ENCODE results near the gene SH3RF2.

Gene SH3RF2

DNA sequence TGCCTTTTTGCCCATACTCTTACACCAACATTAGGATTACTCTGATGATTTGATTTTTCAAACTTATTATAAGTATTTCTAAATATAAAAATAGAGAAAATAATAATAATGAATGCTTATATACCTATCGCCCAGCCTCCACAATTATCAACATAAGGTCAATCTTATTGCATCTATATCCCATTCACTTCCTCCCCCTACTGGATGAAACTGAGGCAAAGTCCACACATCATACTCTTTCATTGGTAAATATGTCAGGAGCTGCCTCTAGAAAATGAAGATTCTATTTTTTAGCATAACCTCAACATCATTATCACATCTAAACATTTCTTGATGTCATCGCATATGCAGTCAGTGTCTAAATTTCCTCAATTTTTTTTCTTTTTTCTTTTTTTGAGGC lies 44.3 kb downstream of the SH3RF2 start:
- TF ChIP-seq, protein P1, sequence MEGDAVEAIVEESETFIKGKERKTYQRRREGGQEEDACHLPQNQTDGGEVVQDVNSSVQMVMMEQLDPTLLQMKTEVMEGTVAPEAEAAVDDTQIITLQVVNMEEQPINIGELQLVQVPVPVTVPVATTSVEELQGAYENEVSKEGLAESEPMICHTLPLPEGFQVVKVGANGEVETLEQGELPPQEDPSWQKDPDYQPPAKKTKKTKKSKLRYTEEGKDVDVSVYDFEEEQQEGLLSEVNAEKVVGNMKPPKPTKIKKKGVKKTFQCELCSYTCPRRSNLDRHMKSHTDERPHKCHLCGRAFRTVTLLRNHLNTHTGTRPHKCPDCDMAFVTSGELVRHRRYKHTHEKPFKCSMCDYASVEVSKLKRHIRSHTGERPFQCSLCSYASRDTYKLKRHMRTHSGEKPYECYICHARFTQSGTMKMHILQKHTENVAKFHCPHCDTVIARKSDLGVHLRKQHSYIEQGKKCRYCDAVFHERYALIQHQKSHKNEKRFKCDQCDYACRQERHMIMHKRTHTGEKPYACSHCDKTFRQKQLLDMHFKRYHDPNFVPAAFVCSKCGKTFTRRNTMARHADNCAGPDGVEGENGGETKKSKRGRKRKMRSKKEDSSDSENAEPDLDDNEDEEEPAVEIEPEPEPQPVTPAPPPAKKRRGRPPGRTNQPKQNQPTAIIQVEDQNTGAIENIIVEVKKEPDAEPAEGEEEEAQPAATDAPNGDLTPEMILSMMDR (conservative IDR thresholded peaks at IDR 0.05): no peak
- H3K27ac ChIP-seq: peak overlapping the region; percentile 69

- TF ChIP-seq, protein P1 (conservative IDR thresholded peaks at IDR 0.05): no peak
- H3K27ac ChIP-seq: peak overlapping the region; percentile 69
These were observed 45.5 kb downstream of the SH3RF2 start for GRCh38 chr5:145981589-145982571.

DNA sequence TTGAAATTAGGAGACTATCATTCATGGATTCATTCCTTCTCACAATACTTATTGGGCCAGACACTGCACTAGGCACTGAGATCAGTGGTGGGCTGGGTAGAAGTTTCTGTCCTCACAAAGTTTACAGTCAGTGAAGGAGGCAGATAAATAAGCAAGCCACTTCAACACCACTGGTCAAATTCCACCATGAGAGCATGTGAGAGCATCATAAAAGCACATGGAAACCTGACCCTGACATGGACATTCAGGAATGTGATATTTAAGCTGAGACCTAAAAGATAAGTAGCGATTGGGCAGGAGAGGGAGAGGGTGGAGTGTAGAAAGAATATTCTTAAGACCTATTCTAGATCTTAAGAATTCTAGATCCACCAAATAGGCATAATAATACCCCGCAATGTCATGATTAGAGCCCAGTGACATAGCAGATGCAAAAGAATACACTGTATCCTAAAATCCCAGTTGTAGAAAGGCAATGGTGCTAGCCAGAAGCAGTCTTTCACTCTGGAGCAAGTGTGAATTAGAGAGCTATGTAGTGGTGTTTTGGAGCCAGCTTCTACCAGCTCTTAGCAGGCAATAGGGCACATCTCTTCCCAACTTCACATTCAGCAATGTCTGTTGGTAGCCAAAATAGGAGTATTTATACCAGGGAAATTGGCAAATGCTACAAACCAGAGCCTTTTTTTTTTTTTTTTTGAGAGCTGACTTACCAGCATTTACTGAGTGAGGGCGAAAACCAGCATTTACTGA lies 46.4 kb downstream of the SH3RF2 start:
- peak overlapping the region; percentile 69 for H3K27ac ChIP-seq

DNA sequence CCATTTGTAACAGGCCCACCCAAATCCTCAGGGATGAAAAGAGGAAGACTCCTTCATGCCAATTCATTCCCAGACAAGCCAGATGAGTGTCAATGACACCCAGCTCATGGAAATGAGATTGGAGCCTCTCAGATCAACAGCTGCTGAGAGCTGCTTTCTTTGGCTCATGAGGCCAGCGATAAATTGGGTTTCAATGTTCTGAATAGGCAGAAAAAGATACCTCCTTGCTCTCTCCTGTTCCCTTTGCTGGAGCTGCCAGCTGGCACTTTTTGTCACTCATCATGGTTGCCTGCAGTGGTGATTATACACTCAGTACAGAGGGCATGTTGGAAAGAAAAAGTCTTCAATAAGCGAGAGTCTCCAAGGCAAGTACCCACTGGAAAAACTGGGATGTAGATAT lies 47.1 kb downstream of the SH3RF2 start:
- TF ChIP-seq, protein P1 (conservative IDR thresholded peaks at IDR 0.05): no peak
- no peak overlapping the region for H3K27ac ChIP-seq

More for the DNA sequence above, 46.4 kb downstream of the SH3RF2 start:
- TF ChIP-seq, protein P1 (conservative IDR thresholded peaks at IDR 0.05): no peak

- TF ChIP-seq, protein P1 (conservative IDR thresholded peaks at IDR 0.05): no peak
- H3K27ac ChIP-seq: no peak overlapping the region
These were observed 47.7 kb downstream of the SH3RF2 start for GRCh38 chr5:145984072-145984471.

DNA sequence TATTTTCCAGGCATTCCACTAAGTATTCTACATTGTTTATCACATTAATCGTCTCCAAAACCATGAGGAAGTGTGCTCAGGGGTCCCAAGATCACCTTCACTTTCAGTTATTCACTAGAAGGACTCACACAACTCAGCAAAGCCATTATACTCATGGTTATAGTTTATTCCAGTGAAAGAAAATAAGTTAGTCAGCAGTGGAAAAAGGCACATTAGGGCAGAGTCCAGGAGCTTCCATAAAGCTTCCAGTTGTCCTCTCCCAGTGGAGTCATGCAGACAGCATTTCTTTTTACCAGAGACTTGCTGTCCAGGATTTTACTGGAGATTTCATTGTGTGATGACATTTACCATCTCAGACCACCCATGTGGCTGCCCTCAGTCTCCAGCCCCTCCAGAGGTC lies 51.5 kb downstream of the SH3RF2 start:
- TF ChIP-seq, protein P1 (conservative IDR thresholded peaks at IDR 0.05): no peak
- no peak overlapping the region for H3K27ac ChIP-seq

- no peak overlapping the region for H3K27ac ChIP-seq
- TF ChIP-seq, protein P1 (conservative IDR thresholded peaks at IDR 0.05): no peak
These were observed 52.6 kb downstream of the SH3RF2 start for GRCh38 chr5:145988993-145989392.

Data from VCaP (cell line).